A549 (cell line): ENCODE results near the gene MAVS.

Experiments used
- CTCF ChIP-seq: fragments of >200 bp; sonication (Bioruptor Twin); formaldehyde crosslinking; IDR thresholded peaks from 3 replicates; pipeline ENCODE4 v1.5.1; 2016
- GATA3 ChIP-seq: IDR thresholded peaks from 2 replicates; pipeline ENCODE4 v1.6.1; 2012; ENCODE audit warnings: borderline replicate concordance
- POLR2A ChIP-seq: IDR thresholded peaks from 2 replicates; pipeline ENCODE4 v1.6.1; 2012; ENCODE audit warnings: mild to moderate bottlenecking, low read length
- SREBF2 ChIP-seq: fragments of 450-650 bp; IDR thresholded peaks from 2 replicates; pipeline ENCODE4 v1.6.1; 2014; ENCODE audit warnings: mild to moderate bottlenecking, moderate library complexity

DNA sequence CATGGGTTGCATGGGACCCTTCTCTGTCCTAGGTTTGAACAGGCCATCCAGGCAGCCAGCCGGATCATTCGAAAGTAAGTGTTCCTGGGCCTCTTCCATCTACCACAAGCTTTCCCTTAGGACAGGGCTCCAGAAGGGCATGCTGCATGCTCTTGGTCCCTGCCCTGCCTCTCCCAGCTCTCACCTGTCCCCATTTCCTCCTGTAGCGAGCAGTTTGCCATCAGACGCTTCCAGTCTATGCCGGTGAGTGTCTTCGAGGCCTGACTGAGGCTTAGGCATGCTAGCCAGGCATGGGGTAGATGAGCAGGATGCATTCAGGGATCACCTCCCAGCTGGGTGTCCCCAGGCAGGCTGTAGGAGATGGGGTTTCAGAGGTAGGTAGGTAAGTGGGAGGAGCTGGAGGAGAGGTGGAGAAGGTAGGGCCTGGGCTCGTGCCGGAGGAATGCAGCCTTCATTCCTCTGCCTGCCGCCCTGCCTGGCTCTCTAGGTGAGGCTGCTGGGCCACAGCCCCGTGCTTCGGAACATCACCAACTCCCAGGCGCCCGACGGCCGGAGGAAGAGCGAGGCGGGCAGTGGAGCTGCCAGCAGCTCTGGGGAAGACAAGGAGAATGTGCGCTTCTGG, 46.3 kb upstream of the MAVS start:
- TF ChIP-seq SREBF2: no peak
- TF ChIP-seq CTCF: no peak
- TF ChIP-seq GATA3: no peak
- no peak for TF ChIP-seq POLR2A
